OCI-LY7 (cell line): Measurements from ENCODE around the gene RANBP3L.

Source experiments
- EZH2phosphoT487 ChIP-seq: fragments of 200-600 bp; sonication (generic); IDR thresholded peaks from 2 replicates; pipeline ENCODE4 v1.6.1; 2018; ENCODE audit warnings: low read depth, borderline replicate concordance, mild to moderate bottlenecking, mixed run types, antibody characterized with exemption, low read length, moderate library complexity, mixed read lengths
- TF ChIP-seq, protein P1 (sequence below): fragments of 200-600 bp; sonication (generic); conservative IDR thresholded peaks from 2 replicates; pipeline ENCODE4 v1.5.1; 2014; ENCODE audit warnings: mild to moderate bottlenecking, antibody characterized with exemption, low read length, moderate library complexity, mixed read lengths

DNA sequence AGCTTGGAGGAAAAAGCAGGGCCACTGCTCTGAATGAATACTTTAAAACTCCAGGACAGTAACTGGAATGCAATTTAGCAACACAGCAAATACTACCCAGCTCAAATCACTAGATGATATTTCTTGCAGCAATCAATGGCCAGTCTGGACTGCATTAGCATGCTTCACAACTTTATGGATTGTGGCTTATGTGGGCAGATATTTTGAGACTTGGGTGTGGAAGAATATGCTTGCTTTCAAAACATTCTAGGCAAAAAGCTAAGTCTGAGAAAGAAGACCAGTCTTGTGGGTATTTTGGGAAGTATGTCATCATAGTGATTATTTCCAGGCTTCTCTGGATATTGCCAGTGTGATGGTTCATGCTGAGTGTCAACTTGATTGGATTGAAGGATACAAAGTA, 3.1 kb downstream of the RANBP3L start:
- TF ChIP-seq, protein P1, sequence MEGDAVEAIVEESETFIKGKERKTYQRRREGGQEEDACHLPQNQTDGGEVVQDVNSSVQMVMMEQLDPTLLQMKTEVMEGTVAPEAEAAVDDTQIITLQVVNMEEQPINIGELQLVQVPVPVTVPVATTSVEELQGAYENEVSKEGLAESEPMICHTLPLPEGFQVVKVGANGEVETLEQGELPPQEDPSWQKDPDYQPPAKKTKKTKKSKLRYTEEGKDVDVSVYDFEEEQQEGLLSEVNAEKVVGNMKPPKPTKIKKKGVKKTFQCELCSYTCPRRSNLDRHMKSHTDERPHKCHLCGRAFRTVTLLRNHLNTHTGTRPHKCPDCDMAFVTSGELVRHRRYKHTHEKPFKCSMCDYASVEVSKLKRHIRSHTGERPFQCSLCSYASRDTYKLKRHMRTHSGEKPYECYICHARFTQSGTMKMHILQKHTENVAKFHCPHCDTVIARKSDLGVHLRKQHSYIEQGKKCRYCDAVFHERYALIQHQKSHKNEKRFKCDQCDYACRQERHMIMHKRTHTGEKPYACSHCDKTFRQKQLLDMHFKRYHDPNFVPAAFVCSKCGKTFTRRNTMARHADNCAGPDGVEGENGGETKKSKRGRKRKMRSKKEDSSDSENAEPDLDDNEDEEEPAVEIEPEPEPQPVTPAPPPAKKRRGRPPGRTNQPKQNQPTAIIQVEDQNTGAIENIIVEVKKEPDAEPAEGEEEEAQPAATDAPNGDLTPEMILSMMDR = no peak
- no peak for TF ChIP-seq EZH2phosphoT487
